WTC11 (cell line): Measurements from ENCODE around the gene FMC1. TPM values are rescaled to one million over a fixed set of nuclear protein-coding genes. Genes with fewer than 3 reads are reported as not detected.

Experiments used
- ATAC-seq: fragments of 200-7000 bp; cut with Tn5 transposase; 2 replicates; pipeline ENCODE4 v1.10.0; 2021; ENCODE audit warnings: mild to moderate bottlenecking, moderate library complexity
- CTCF ChIA-PET: fragments of 300-600 bp; sonication (Branson Sonifier 250); formaldehyde crosslinking; loops from one replicate; lab custom pipeline; 2021; ENCODE audit warnings: antibody characterized with exemption; lab: Charles Lee
- POLR2A ChIA-PET: fragments of 350-600 bp; sonication (Branson Sonifier 250); formaldehyde crosslinking; loops from one replicate; lab custom pipeline; 2021; ENCODE audit warnings: antibody characterized with exemption; lab: Charles Lee
- DNase-seq: peaks from one replicate; pipeline ENCODE4 v3.0.0; 2021; ENCODE audit warnings: low spot score
- H3K27ac Mint-ChIP-seq: 2 replicates; pipeline ENCODE4 v1.8.0; 2021; ENCODE audit warnings: mixed read lengths
- H3K27me3 Mint-ChIP-seq: 2 replicates; pipeline ENCODE4 v1.8.0; 2021; ENCODE audit warnings: low read depth, mild to moderate bottlenecking, moderate library complexity, mixed read lengths
- H3K36me3 Mint-ChIP-seq: 2 replicates; pipeline ENCODE4 v1.8.0; 2021; ENCODE audit warnings: mixed read lengths
- H3K4me1 Mint-ChIP-seq: 2 replicates; pipeline ENCODE4 v1.8.0; 2022; ENCODE audit warnings: mixed read lengths
- H3K4me3 Mint-ChIP-seq: 2 replicates; pipeline ENCODE4 v1.8.0; 2021; ENCODE audit warnings: mild to moderate bottlenecking, moderate library complexity, mixed read lengths
- H3K9me3 Mint-ChIP-seq: 2 replicates; pipeline ENCODE4 v1.8.0; 2021; ENCODE audit warnings: mixed read lengths
- FOXJ3 ChIP-seq: sonication (generic); formaldehyde crosslinking; IDR thresholded peaks from 2 replicates; pipeline ENCODE4 v1.9.0; 2021; ENCODE audit warnings: missing genetic modification reagents, mild to moderate bottlenecking, borderline replicate concordance
- FOXP1 ChIP-seq: sonication (generic); formaldehyde crosslinking; IDR thresholded peaks from 2 replicates; pipeline ENCODE4 v1.8.0; 2022; ENCODE audit warnings: missing genetic modification reagents, mild to moderate bottlenecking, moderate library complexity, borderline replicate concordance
- GTF2I ChIP-seq: fragments of 250-450 bp; sonication (Bioruptor Pico); conservative IDR thresholded peaks from 2 replicates; pipeline ENCODE4 v1.4.0; 2021; ENCODE audit warnings: mild to moderate bottlenecking
- HMGA2 ChIP-seq: fragments of 250-450 bp; sonication (Bioruptor Pico); IDR thresholded peaks from 2 replicates; pipeline ENCODE4 v1.4.0; 2021; ENCODE audit warnings: mild to moderate bottlenecking, moderate library complexity
- IRF2 ChIP-seq: sonication (generic); formaldehyde crosslinking; IDR thresholded peaks from 2 replicates; pipeline ENCODE4 v1.8.0; 2022; ENCODE audit warnings: low read depth, missing genetic modification reagents, borderline replicate concordance
- KAT7 ChIP-seq: sonication (generic); formaldehyde crosslinking; IDR thresholded peaks from 2 replicates; pipeline ENCODE4 v1.8.1; 2023; ENCODE audit warnings: missing genetic modification reagents, mild to moderate bottlenecking, borderline replicate concordance
- OVOL2 ChIP-seq: fragments of 250-450 bp; sonication (Bioruptor Pico); IDR thresholded peaks from 2 replicates; pipeline ENCODE4 v1.9.0; 2021; ENCODE audit warnings: mild to moderate bottlenecking, borderline replicate concordance
- RELA ChIP-seq: sonication (generic); formaldehyde crosslinking; IDR thresholded peaks from 2 replicates; pipeline ENCODE4 v1.8.1; 2022; ENCODE audit warnings: missing genetic modification reagents, mild to moderate bottlenecking, borderline replicate concordance
- SOX15 ChIP-seq: fragments of 250-450 bp; sonication (Bioruptor Pico); IDR thresholded peaks from 2 replicates; pipeline ENCODE4 v1.9.0; 2021; ENCODE audit warnings: mild to moderate bottlenecking
- SP1 ChIP-seq: sonication (generic); formaldehyde crosslinking; conservative IDR thresholded peaks from 2 replicates; pipeline ENCODE4 v1.8.1; 2022; ENCODE audit warnings: missing genetic modification reagents
- TP53 ChIP-seq: sonication (generic); formaldehyde crosslinking; IDR thresholded peaks from 2 replicates; pipeline ENCODE4 v1.8.1; 2023; ENCODE audit warnings: mild to moderate bottlenecking, missing genetic modification reagents
- ZNF219 ChIP-seq: sonication (generic); formaldehyde crosslinking; IDR thresholded peaks from 2 replicates; pipeline ENCODE4 v1.8.0; 2023; ENCODE audit warnings: missing genetic modification reagents, mild to moderate bottlenecking, borderline replicate concordance
- ZNF317 ChIP-seq: sonication (generic); formaldehyde crosslinking; IDR thresholded peaks from 2 replicates; pipeline ENCODE4 v1.8.1; 2023; ENCODE audit warnings: low read depth, mild to moderate bottlenecking, moderate library complexity, missing genetic modification reagents, borderline replicate concordance
- total RNA-seq: library from RNA; stranded (reverse); gene quantifications from 3 replicates; pipeline ENCODE4 v1.2.3, GENCODE V29; 2021
- TF ChIP-seq, protein P1 (sequence below): sonication (generic); formaldehyde crosslinking; IDR thresholded peaks from 2 replicates; pipeline ENCODE4 v1.8.0; 2023; ENCODE audit warnings: mild to moderate bottlenecking, missing genetic modification reagents
- TF ChIP-seq, protein P2 (sequence below): sonication (generic); formaldehyde crosslinking; IDR thresholded peaks from 2 replicates; pipeline ENCODE4 v1.8.1; 2023; ENCODE audit warnings: mild to moderate bottlenecking, missing genetic modification reagents, borderline replicate concordance
- TF ChIP-seq, protein P3 (sequence below): fragments of 250-450 bp; sonication (Bioruptor Pico); IDR thresholded peaks from 2 replicates; pipeline ENCODE4 v1.8.0; 2021; ENCODE audit warnings: mild to moderate bottlenecking
- TF ChIP-seq, protein P4 (sequence below): sonication (generic); formaldehyde crosslinking; IDR thresholded peaks from 2 replicates; pipeline ENCODE4 v1.8.1; 2023; ENCODE audit warnings: mild to moderate bottlenecking, missing genetic modification reagents, moderate library complexity
- TF ChIP-seq, protein P5 (sequence below): sonication (generic); formaldehyde crosslinking; IDR thresholded peaks from 2 replicates; pipeline ENCODE4 v1.8.1; 2023; ENCODE audit warnings: mild to moderate bottlenecking, missing genetic modification reagents
- TF ChIP-seq, protein P6 (sequence below): sonication (generic); formaldehyde crosslinking; IDR thresholded peaks from 2 replicates; pipeline ENCODE4 v1.8.0; 2022; ENCODE audit warnings: mild to moderate bottlenecking, missing genetic modification reagents

The FMC1 gene
- total RNA-seq, 1 experiment from 2014 or later, result 16.3 TPM

DNA sequence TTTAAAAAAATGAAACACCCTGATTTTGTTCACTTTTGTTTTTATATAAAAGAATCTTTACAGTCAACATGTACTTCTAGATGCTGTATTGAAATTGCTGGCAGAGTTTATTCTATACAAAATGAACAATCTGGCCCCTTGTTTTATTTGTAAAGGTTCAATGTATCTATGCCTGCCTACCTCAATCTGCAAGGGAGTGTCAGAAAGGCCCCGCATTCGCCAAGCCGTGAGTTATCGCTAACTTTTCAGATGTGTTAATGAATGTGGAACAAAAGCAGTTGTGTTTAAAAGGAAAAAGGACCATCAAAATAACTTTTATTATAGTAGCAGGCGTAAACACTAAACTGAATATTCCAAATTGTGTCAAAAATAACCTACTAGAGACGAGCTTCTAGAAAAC, 33.1 kb downstream of the FMC1 start:
- Mint-ChIP-seq H3K4me3 (no peak overlapping the region), H3K27me3 (no peaks in the 10 kb centered on the region), H3K9me3 (no peaks in the 10 kb centered on the region), H3K36me3 (peaks cover 20% of the 10 kb centered on the region), H3K4me1 (peaks cover 40% of the 10 kb centered on the region), H3K27ac (peak overlapping the region; percentile 78)
- ATAC-seq, result no peak
- TF ChIP-seq, protein P1, sequence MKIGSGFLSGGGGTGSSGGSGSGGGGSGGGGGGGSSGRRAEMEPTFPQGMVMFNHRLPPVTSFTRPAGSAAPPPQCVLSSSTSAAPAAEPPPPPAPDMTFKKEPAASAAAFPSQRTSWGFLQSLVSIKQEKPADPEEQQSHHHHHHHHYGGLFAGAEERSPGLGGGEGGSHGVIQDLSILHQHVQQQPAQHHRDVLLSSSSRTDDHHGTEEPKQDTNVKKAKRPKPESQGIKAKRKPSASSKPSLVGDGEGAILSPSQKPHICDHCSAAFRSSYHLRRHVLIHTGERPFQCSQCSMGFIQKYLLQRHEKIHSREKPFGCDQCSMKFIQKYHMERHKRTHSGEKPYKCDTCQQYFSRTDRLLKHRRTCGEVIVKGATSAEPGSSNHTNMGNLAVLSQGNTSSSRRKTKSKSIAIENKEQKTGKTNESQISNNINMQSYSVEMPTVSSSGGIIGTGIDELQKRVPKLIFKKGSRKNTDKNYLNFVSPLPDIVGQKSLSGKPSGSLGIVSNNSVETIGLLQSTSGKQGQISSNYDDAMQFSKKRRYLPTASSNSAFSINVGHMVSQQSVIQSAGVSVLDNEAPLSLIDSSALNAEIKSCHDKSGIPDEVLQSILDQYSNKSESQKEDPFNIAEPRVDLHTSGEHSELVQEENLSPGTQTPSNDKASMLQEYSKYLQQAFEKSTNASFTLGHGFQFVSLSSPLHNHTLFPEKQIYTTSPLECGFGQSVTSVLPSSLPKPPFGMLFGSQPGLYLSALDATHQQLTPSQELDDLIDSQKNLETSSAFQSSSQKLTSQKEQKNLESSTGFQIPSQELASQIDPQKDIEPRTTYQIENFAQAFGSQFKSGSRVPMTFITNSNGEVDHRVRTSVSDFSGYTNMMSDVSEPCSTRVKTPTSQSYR (CRISPR knock-in tag), result no peak
- TF ChIP-seq, protein P2, sequence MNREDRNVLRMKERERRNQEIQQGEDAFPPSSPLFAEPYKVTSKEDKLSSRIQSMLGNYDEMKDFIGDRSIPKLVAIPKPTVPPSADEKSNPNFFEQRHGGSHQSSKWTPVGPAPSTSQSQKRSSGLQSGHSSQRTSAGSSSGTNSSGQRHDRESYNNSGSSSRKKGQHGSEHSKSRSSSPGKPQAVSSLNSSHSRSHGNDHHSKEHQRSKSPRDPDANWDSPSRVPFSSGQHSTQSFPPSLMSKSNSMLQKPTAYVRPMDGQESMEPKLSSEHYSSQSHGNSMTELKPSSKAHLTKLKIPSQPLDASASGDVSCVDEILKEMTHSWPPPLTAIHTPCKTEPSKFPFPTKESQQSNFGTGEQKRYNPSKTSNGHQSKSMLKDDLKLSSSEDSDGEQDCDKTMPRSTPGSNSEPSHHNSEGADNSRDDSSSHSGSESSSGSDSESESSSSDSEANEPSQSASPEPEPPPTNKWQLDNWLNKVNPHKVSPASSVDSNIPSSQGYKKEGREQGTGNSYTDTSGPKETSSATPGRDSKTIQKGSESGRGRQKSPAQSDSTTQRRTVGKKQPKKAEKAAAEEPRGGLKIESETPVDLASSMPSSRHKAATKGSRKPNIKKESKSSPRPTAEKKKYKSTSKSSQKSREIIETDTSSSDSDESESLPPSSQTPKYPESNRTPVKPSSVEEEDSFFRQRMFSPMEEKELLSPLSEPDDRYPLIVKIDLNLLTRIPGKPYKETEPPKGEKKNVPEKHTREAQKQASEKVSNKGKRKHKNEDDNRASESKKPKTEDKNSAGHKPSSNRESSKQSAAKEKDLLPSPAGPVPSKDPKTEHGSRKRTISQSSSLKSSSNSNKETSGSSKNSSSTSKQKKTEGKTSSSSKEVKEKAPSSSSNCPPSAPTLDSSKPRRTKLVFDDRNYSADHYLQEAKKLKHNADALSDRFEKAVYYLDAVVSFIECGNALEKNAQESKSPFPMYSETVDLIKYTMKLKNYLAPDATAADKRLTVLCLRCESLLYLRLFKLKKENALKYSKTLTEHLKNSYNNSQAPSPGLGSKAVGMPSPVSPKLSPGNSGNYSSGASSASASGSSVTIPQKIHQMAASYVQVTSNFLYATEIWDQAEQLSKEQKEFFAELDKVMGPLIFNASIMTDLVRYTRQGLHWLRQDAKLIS (CRISPR knock-in tag), result no peak
- TF ChIP-seq TP53 (CRISPR knock-in tag), result no peak
- TF ChIP-seq, protein P3, sequence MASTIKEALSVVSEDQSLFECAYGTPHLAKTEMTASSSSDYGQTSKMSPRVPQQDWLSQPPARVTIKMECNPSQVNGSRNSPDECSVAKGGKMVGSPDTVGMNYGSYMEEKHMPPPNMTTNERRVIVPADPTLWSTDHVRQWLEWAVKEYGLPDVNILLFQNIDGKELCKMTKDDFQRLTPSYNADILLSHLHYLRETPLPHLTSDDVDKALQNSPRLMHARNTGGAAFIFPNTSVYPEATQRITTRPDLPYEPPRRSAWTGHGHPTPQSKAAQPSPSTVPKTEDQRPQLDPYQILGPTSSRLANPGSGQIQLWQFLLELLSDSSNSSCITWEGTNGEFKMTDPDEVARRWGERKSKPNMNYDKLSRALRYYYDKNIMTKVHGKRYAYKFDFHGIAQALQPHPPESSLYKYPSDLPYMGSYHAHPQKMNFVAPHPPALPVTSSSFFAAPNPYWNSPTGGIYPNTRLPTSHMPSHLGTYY (CRISPR knock-in tag), result no peak
- no peak for TF ChIP-seq SOX15
- TF ChIP-seq, protein P4, sequence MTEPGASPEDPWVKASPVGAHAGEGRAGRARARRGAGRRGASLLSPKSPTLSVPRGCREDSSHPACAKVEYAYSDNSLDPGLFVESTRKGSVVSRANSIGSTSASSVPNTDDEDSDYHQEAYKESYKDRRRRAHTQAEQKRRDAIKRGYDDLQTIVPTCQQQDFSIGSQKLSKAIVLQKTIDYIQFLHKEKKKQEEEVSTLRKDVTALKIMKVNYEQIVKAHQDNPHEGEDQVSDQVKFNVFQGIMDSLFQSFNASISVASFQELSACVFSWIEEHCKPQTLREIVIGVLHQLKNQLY (CRISPR knock-in tag), result no peak
- TF ChIP-seq, protein P5, sequence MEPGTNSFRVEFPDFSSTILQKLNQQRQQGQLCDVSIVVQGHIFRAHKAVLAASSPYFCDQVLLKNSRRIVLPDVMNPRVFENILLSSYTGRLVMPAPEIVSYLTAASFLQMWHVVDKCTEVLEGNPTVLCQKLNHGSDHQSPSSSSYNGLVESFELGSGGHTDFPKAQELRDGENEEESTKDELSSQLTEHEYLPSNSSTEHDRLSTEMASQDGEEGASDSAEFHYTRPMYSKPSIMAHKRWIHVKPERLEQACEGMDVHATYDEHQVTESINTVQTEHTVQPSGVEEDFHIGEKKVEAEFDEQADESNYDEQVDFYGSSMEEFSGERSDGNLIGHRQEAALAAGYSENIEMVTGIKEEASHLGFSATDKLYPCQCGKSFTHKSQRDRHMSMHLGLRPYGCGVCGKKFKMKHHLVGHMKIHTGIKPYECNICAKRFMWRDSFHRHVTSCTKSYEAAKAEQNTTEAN (CRISPR knock-in tag), result no peak
- no peak for TF ChIP-seq RELA (CRISPR knock-in tag)
- no peak for TF ChIP-seq ZNF317 (CRISPR knock-in tag)
- TF ChIP-seq KAT7 (CRISPR knock-in tag), result no peak
- TF ChIP-seq OVOL2 (CRISPR knock-in tag), result no peak
- no peak for TF ChIP-seq SP1 (CRISPR knock-in tag)
- ChIA-PET POLR2A (interaction anchor here (0.6 to 1.1 kb wide), 2 partner anchors 14 to 19 kb away, joined by 4 to 5 read pairs; partner anchors contain the start of gene LUC7L2), CTCF (interaction anchor here (1.1 kb wide), 1 partner anchor 61 kb away, joined by 4 read pairs; no protein-coding TSS in a partner anchor)
- no peak for DNase-seq

DNA sequence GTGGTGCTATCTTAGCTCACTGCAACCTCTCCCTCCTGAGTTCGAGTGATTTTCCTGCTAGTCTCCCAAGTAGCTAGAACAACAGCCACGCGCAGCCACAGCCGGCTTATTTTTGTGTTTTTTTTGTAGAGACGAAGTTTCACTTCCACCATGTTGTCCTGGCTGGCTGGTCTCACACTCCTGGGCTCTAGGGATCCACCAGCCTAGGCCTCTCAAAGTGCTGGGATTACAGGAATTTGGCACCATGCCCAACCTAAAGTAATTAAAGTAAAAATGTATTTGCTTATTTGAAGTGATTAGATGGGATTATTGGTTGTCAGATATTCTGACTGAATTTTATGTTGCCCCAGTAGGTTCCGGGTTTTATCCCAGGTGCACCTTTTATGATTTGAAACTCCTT, 41.3 kb downstream of the FMC1 start:
- DNase-seq (no peak), ATAC-seq (no peak)
- no peak overlapping the region for H3K4me3 Mint-ChIP-seq
- CTCF ChIA-PET, result no interaction called here
- no peaks in the 10 kb centered on the region; the same call in 1 of the 2 replicates for H3K9me3 Mint-ChIP-seq
- H3K27ac Mint-ChIP-seq, result no peak overlapping the region
- H3K27me3 Mint-ChIP-seq, result no peaks in the 10 kb centered on the region
- H3K4me1 Mint-ChIP-seq, result no peaks in the 10 kb centered on the region
- H3K36me3 Mint-ChIP-seq, result peaks cover 45% of the 10 kb centered on the region
- POLR2A ChIA-PET, result no interaction called here
- TF ChIP-seq KAT7 (CRISPR knock-in tag), result no peak
- TF ChIP-seq ZNF219, result no peak
- TF ChIP-seq, protein P6, sequence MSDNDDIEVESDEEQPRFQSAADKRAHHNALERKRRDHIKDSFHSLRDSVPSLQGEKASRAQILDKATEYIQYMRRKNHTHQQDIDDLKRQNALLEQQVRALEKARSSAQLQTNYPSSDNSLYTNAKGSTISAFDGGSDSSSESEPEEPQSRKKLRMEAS, result no peak
- TF ChIP-seq, protein P2 (CRISPR knock-in tag), result no peak
- no peak for TF ChIP-seq FOXP1 (CRISPR knock-in tag)
- TF ChIP-seq IRF2 (CRISPR knock-in tag), result no peak
- TF ChIP-seq FOXJ3, result no peak
- no peak for TF ChIP-seq HMGA2 (CRISPR knock-in tag)
- TF ChIP-seq GTF2I (CRISPR knock-in tag), result no peak
